Keratinocyte (primary cell): ENCODE data around the gene TAF11L4. TPM values are rescaled to one million over a fixed set of nuclear protein-coding genes. Genes with fewer than 3 reads are reported as not detected.
"Not testable (repeated sequence)": the region's sequence is repeated elsewhere in the genome, so short reads cannot be mapped to it uniquely, and the experiment has no call there.

Source experiments
- DNase-seq: peaks from one replicate; pipeline ENCODE4 v3.0.0-alpha.2; 2011; ENCODE audit warnings: low read depth, missing footprints, low spot score
- FAIRE-seq: peaks from 2 replicates; lab custom pipeline; 2011; peaks lifted over from hg19 to GRCh38; lab: Jason Lieb, UNC
- H2AFZ ChIP-seq: 2 replicates; pipeline ENCODE4 v1.6.0; 2012; ENCODE audit warnings: low read length, control low read depth, inconsistent platforms; ENCODE audit not compliant: control insufficient read depth
- H3K27ac ChIP-seq: 2 replicates; pipeline ENCODE4 v1.5.1; 2011; ENCODE audit warnings: low read length; ENCODE audit not compliant: control insufficient read depth, insufficient read depth
- H3K27me3 ChIP-seq: 3 replicates; pipeline ENCODE4 v1.6.0; 2011; ENCODE audit warnings: low read length; ENCODE audit not compliant: control insufficient read depth, insufficient read depth; ENCODE audit errors: extremely low read depth
- H3K36me3 ChIP-seq, 2 experiments: 2 replicates in 1 of 2; 3 replicates in 1 of 2; pipeline ENCODE4 v1.5.1; 2011; ENCODE audit warnings: low read length in 2 of 2, mild to moderate bottlenecking in 1 of 2; ENCODE audit not compliant: control insufficient read depth in 2 of 2, insufficient read depth in 2 of 2; ENCODE audit errors: extremely low read depth in 1 of 2
- H3K4me1 ChIP-seq: 3 replicates; pipeline ENCODE4 v1.5.1; 2011; ENCODE audit warnings: low read length; ENCODE audit not compliant: control insufficient read depth, insufficient read depth; ENCODE audit errors: extremely low read depth
- H3K4me2 ChIP-seq: 3 replicates; pipeline ENCODE4 v1.6.0; 2011; ENCODE audit warnings: low read depth, low read length; ENCODE audit not compliant: control insufficient read depth, insufficient read depth; ENCODE audit errors: extremely low read depth
- H3K4me3 ChIP-seq, 3 experiments: fragments of 200-600 bp in 1 of 3; sonication (generic) in 1 of 3; 2 replicates in 2 of 3; 3 replicates in 1 of 3; pipeline ENCODE4 v1.5.1; 2011 to 2016; ENCODE audit warnings: low read length in 3 of 3, mild to moderate bottlenecking in 3 of 3, control low read depth in 2 of 3, inconsistent platforms in 1 of 3, low read depth in 1 of 3, mixed read lengths in 1 of 3, mixed run types in 1 of 3, moderate library complexity in 1 of 3; ENCODE audit not compliant: control insufficient read depth in 2 of 3, insufficient read depth in 2 of 3; ENCODE audit errors: extremely low read depth in 1 of 3
- H3K79me2 ChIP-seq: 2 replicates; pipeline ENCODE4 v1.6.0; 2012; ENCODE audit warnings: low read length; ENCODE audit not compliant: control insufficient read depth, insufficient read depth
- H3K9ac ChIP-seq: 3 replicates; pipeline ENCODE4 v1.6.0; 2011; ENCODE audit warnings: low read length; ENCODE audit not compliant: control insufficient read depth, insufficient read depth; ENCODE audit errors: extremely low read depth
- H3K9me1 ChIP-seq: 3 replicates; pipeline ENCODE4 v1.6.0; 2011; ENCODE audit warnings: low read length; ENCODE audit not compliant: control insufficient read depth, insufficient read depth; ENCODE audit errors: extremely low read depth
- H3K9me3 ChIP-seq: 2 replicates; pipeline ENCODE4 v1.5.1; 2012; ENCODE audit warnings: low read depth, low read length; ENCODE audit not compliant: control insufficient read depth
- H4K20me1 ChIP-seq: 3 replicates; pipeline ENCODE4 v1.6.0; 2011; ENCODE audit warnings: low read length; ENCODE audit not compliant: control insufficient read depth, insufficient read depth; ENCODE audit errors: extremely low read depth
- dilution Hi-C: fragments of 300-500 bp; cut with MboI; formaldehyde crosslinking; loops from one replicate; pipeline ENCODE4 v1.7.0; 2020; ENCODE audit warnings: low sequenced_read_pairs; ENCODE audit not compliant: extremely low pct_ligation_motif_present
- polyA plus RNA-seq, 5 experiments: library from polyadenylated mRNA; depleted of rRNA in 3 of 5; stranded (reverse) in 3 of 5; stranded (forward) in 1 of 5; unstranded in 1 of 5; fragments of >200 nt; gene quantifications; 1 replicate in 1 of 5; 2 replicates in 3 of 5; 3 replicates in 1 of 5; pipeline versions ENCODE4 v1.2.1 to v1.2.3, GENCODE V29; 2011 to 2012; ENCODE audit warnings: missing spikeins in 2 of 5, low read depth in 1 of 5, low replicate concordance in 1 of 5
- small RNA-seq, 3 experiments: library from RNA; depleted of rRNA; stranded (forward); fragments of <200 nt; gene quantifications; one replicate each; pipeline ENCODE3, GENCODE V24; 2012; ENCODE audit warnings: low read depth in 3 of 3, low replicate concordance in 1 of 3; ENCODE audit not compliant: insufficient read length in 3 of 3

The TAF11L4 gene
- polyA plus RNA-seq, 1 donor (not counting 4 experiments of a cell fraction or from before 2014, with no cell fraction given) = not detected

DNA sequence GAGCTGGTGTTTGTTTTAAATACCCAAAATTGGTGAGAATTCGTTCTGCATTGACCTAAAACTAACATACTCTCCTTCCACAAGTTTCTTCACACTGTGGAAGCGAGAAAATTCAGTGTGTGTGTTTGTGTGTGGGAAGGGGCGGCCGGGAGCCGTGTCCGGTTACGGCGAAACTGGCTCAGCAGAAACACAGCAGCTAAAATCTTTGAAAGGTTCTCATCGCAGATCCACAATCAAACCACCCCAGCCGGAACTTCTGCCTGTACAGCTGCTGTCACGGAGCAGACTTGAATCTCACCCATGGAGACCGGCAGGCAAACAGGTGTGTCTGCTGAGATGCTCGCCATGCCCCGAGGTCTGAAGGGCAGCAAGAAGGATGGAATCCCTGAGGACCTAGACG, 3.3 kb downstream of the TAF11L4 start, which contains the start of gene TAF11L5:
TSS of gene TAF11L5 (plus strand) at position 301 of the 400 bp plus-strand sequence.
- DNase-seq, H3K4me1 ChIP-seq, H4K20me1 ChIP-seq, H3K27ac ChIP-seq, H3K9me3 ChIP-seq, FAIRE-seq, H3K79me2 ChIP-seq, H3K4me3 ChIP-seq, H3K4me2 ChIP-seq, H3K36me3 ChIP-seq, H3K9me1 ChIP-seq, H3K27me3 ChIP-seq, H3K9ac ChIP-seq, H2AFZ ChIP-seq, dilution Hi-C loops: not testable (repeated sequence)

DNA sequence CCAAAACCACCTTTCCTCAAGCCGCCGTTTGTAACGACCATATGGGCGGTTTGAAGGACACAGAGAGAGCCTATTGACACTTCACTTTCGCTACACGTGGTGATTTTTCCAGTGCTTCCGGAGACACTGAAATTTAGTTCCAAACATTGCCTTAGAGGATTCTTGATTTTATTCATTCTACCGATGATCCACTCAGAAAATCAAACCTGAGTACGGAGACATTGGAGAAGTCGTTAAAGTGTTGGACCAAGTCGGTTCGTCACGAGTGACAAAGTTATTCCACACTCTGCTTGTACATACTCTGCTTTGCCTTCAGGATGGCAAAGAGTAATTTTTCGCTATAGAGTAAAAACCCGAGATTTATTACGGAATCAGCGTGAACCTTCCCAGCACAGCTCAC, 4.9 kb downstream of the TAF11L4 start:
- H3K27me3 ChIP-seq, H3K79me2 ChIP-seq, H3K9me3 ChIP-seq, DNase-seq, H3K4me1 ChIP-seq, H2AFZ ChIP-seq, H3K36me3 ChIP-seq, FAIRE-seq, H4K20me1 ChIP-seq, H3K4me2 ChIP-seq, H3K9ac ChIP-seq, H3K9me1 ChIP-seq, H3K27ac ChIP-seq, dilution Hi-C loops, H3K4me3 ChIP-seq: not testable (repeated sequence)

DNA sequence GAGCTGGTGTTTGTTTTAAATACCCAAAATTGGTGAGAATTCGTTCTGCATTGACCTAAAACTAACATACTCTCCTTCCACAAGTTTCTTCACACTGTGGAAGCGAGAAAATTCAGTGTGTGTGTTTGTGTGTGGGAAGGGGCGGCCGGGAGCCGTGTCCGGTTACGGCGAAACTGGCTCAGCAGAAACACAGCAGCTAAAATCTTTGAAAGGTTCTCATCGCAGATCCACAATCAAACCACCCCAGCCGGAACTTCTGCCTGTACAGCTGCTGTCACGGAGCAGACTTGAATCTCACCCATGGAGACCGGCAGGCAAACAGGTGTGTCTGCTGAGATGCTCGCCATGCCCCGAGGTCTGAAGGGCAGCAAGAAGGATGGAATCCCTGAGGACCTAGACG, 6.8 kb downstream of the TAF11L4 start, which contains the start of gene TAF11L6:
TSS of gene TAF11L6 (plus strand) at position 301 of the 400 bp plus-strand sequence.
- H3K4me2 ChIP-seq, H3K27me3 ChIP-seq, H4K20me1 ChIP-seq, H3K9me1 ChIP-seq, H3K9me3 ChIP-seq, H3K4me3 ChIP-seq, DNase-seq, FAIRE-seq, H3K9ac ChIP-seq, dilution Hi-C loops, H3K36me3 ChIP-seq, H3K27ac ChIP-seq, H3K4me1 ChIP-seq, H2AFZ ChIP-seq, H3K79me2 ChIP-seq: not testable (repeated sequence)

Small RNAs within 50 kb of the gene (small RNA-seq; reads per million reads assigned to genes)
- 0 reads per million in 3 experiments for gene AC106774.3

Other genes starting within 250 kb of the TAF11L4 start
- not detected in 3 replicates for gene TAF11L2, start 23.6 kb upstream of the TAF11L4 start, polyA plus RNA-seq
- not detected in 3 replicates for gene TAF11L3, start 3.4 kb upstream of the TAF11L4 start, polyA plus RNA-seq
- gene TAF11L5, start 3.4 kb downstream of the TAF11L4 start, polyA plus RNA-seq = not detected in 3 replicates
- gene TAF11L6, start 6.9 kb downstream of the TAF11L4 start, polyA plus RNA-seq = not detected in 3 replicates
- not detected in 3 replicates for gene TAF11L7, start 64.0 kb downstream of the TAF11L4 start, polyA plus RNA-seq
- gene TAF11L8, start 69.2 kb downstream of the TAF11L4 start, polyA plus RNA-seq = not detected in 3 replicates
- not detected in 3 replicates for gene TAF11L9, start 72.6 kb downstream of the TAF11L4 start, polyA plus RNA-seq
- gene TAF11L10, start 76.0 kb downstream of the TAF11L4 start, polyA plus RNA-seq = not detected in 3 replicates
- not detected in 3 replicates for gene TAF11L11, start 82.4 kb downstream of the TAF11L4 start, polyA plus RNA-seq
- gene TAF11L12, start 88.6 kb downstream of the TAF11L4 start, polyA plus RNA-seq = not detected in 3 replicates
- gene TAF11L13, start 110.3 kb downstream of the TAF11L4 start, polyA plus RNA-seq = not detected in 3 replicates
- gene TAF11L14, start 112.7 kb downstream of the TAF11L4 start, polyA plus RNA-seq = not detected in 3 replicates